NCI-H510A treated with DMSO at 0.1 percent for 48 hours (cell line): ENCODE measurements around the gene NDC1.
"Not testable (repeated sequence)": the region's sequence is repeated elsewhere in the genome, so short reads cannot be mapped to it uniquely, and the experiment has no call there.

Experiments used
- DNase-seq: peaks from one replicate; lab custom pipeline; 2025; lab: John Stamatoyannopoulos, UW

Gene NDC1

DNA sequence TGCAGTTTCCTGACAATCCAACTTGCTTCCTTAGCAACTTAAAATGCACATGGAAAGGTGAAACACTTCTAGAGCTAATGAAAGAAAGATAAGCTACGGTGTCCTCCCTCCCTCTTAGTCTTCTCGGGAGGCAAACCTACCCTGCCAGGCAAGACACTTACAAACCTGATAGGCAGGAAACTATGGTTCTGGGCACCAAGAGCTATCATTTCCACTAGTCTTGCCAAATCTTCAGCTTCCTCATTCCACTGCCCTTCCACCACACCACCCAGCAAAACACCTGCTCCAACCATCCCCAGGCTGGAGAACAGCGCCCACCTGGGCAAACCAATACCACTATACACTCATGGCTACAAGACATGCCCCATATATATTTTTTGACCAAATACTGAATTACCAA is 15.2 kb downstream of the NDC1 start:
- no peak for DNase-seq

DNA sequence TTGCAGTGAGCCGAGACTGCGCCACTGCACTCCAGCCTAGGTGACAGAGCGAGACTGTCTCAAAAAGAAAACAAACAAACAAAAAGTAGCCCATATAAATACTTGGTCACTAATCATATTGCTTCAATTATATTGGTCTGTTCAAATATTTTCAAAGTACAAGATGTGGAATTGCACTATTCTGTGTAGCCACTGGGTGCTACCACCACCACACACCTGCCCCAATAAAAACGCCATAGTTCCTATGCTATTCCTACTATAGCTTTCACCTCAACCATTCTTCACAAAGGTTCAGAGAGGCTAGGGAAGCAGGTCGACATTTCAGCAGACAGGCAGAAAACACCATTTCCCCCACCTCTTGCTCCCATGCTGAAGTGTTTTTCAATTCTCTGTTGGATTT is 16.7 kb downstream of the NDC1 start:
- no peak for DNase-seq

DNA sequence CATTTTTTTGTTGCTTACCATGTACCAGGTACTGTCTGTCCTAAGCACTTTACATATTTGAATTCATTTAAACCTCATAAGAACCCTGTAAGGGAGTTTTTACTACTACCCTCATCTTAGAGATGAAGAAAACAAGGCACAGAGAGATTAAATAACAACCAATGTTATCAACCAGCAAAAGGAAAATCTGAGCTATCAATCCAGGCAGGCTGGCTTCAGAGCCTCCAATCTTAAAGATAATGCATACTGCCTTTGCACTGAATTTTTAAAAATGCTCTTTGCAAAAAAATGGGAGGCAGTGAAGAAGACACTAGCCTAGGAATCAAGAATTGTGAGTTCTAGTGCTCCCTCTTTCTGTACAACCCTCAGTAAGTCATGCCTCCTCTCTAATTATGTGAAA is 18.7 kb downstream of the NDC1 start:
- no peak for DNase-seq

DNA sequence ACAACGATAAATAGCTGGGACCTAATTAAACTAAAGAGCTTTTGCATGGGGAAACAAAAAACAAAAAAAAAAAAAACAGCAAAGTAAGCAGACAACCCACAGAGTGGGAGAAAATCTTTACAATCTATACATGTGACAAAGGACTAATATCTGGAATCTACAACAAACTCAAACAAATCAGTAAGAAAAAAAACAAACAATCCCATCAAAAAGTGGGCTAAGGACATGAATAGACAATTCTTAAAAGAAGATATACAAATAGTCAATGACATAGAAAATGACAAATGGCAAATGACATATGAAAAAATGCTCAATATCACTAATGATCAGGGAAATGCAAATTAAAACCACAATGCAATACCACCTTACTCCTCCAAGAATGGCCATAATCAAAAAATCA is 21.5 kb downstream of the NDC1 start:
- not testable (repeated sequence) for DNase-seq

DNA sequence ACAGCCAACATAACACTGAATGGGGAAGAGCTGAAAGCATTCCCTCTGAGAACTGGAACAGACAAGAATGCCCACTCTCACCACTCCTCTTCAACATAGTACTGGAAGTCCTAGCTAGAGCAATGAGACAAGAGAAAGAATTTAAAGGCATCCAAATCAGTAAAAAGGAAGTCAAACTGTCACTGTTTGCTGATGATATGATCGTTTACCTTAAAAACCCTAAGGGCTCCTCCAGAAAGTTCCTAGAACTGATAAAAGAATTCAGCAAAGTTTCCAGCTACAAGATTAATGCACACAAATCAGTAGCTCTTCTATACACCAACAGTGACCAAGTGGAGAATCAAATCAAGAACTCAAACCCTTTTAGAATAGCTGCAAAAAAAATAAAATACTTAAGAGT is 22.6 kb downstream of the NDC1 start:
- not testable (repeated sequence) for DNase-seq

DNA sequence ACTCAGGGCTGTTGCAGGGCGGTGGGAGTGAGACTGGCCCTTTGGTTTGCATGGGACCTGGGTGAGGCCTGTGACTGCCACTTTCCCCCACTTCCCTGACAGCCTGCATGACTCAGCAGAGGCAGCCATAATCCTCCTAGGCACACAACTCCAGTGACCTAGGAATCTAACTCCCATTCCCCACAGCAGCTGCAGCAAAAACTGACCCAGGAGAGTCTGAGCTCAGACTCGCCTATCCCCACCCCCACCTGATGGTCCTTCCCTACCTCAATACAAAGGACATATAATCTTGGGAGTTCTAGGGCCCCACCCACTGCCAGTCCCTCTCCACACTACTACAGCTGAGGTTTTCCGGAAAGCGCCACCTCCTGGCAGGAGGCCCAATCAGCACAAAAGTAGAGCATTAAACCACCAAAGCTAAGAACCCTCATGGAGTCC is 26.7 kb downstream of the NDC1 start:
- no peak for DNase-seq

DNA sequence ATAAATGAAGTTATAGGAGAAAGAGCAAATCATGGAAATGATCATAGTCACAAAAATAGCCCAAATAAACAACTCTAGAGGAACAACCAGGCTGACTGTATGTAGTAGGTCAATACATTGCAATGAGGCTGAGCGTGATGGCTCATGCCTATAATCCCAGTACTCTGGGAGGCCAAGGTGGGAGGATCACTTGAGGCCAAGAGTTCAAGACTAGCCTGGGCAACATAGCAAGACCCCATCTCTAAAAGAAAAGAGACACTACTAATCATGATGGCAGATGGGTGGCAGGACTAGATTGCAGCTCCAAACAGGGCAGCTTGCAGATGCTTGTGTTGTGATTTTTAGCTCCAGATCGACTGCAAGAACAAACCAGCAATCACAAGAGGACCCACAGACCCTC is 27.6 kb downstream of the NDC1 start:
- DNase-seq, result no peak

DNA sequence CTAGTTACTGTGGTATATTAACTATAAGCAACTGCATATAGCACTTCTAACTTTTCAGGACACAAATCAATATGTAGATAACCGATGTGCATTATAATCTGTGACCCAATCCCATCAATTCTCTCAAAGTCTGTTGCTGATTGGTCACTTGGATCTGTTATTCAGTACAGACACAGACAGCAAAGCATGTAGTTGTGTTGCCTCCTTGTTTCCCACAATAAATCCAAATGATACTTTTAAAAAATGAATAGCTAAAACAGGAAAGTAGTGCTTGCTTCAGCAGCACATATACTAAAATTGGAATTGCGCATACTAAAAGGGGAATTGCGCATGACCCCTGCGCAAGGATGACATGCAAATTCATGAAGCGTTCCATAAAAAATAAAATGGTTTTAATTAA is 28.1 kb downstream of the NDC1 start:
- DNase-seq, result no peak

DNA sequence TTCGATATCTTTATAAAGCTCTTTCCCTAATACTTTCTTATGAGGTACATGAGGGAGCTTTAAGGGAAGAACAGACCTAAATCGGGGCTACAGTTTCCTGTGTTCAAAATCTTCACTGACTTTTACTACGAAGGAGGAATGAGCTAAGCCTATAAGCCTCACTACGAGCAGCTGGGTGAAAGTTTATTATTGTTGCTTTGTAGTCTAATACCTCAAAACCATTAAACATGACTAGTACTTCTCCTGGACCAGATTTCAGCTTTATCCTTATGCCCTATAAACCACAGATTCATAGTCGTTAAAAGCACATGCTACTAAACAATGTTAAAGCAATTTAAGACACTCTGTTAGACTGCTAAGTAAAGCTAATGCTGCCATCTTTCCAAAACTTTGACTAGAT is 30.2 kb downstream of the NDC1 start:
- DNase-seq, result no peak

DNA sequence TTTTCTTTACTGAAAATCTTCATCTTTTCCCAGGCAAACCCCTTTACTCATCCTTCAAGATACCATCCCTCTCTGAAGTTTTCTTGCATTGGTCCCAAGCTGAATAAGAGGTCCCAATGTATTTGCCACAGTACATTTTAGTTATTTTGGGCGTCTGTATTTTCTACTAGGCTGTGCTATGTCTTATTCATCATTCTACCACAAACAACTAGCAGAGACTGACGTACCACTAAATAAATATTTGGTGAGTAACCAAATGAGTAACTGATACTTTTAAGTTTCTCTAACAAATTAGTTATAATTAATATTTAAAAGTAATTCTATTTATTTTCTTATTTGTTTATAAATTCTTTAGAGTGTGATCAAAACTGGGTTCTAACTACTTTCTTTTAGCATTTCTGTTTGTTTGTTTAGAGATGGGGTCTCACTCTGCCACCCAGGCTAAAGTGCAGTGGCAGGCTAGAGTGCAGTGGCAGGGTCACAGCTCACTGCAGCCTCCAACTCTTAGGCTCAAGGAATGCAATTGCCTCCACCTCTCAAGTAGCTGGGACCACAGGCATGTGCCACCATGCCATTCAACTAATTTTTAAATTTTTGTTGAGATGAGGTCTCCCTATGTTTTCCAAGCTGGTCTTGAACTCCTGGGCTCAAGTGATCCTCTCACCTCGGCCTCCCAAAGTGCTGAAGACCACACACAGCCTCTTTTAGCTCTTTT is 33.1 kb downstream of the NDC1 start:
- no peak for DNase-seq

DNA sequence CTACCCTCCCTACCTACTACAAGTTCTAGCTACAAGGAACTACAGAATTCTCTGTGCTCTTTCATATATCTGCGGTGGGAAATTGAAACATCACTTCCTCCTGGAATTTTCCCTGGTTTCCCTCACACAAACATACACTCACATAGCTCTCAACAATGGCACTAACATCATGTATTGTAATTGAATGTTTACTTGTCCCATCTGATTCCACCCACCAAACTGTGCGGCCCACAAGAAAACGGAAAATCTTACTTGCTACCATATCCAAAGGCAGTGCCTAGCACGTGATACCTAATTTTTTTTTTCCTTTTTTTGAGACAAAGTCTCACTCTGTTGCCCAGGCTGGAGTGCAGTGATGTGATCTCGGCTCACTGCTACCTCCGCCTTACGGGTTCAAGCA is 33.9 kb downstream of the NDC1 start:
- no peak for DNase-seq

DNA sequence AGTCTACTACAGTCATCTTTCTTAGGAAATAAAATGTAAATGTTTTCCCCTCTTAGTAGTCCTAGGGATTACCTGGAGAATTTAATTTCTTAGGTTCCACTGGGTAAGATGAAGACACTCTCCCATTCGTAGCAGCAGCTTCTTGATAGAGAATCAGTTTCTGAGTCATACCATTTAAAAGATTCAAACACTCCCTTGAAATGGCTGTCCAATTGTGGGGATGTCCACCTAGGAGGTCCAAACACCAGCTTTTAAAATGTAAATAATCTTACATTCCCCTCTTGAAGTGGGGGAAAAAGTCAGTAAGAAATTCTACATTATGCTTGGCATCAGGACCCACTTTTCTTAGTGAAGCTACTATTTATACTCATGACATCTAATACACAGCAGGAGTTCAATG is 37.5 kb downstream of the NDC1 start:
- no peak for DNase-seq

DNA sequence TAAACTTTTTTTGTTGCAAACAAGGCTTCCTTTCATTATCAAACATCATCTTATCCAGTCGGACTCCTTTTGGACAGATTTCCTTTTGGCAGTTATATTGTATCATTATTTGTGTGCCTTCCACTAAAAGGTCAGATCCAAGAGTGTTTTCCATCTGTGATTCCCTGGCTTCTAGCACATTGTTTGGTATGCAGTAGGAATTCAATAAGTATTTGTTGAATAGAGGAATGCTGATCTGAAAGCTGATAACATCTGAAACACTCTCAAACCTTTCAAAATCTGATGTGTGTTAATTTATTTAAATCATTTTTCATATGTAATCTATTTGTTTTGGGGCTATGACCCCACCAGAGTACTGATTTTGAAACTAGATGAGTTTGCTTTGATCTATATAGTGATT is 39.0 kb downstream of the NDC1 start:
- DNase-seq, result no peak

DNA sequence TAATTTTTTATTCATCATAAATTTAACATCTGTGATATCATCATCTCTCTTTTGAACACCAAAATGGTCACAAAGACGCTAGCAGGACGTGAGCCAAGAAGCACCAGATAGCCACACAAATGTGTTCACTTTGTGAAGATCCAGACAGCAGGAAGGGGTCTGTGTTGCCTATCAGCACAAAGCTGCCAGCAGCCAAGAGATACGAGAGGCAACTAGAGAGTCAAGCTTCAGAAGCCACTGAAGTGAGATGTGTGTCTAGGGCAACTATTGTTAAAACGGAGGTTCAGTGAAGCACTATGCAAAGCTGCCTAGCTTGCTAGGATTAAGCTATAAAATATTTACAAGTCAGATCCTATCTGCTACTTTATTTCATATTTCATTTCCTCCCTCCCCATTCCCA is 45.3 kb downstream of the NDC1 start:
- no peak for DNase-seq

DNA sequence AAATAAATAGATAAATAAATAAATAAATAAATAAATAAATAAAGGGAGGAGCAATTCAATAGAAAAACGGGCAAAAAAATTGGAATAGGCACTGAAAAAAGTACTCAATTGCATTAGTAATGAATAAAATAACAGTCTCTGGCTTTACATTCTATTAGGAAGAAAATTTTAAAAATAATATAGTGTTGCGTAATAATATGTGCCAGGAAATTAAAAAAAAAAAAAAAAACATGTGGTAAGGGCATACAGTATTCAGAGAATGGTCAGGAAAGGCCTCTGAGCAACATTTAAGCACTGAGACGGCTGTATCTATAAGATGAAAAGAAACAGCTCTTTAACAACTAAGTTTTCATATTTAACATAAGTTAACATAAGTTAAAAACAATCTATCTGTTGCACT is 50.4 kb downstream of the NDC1 start:
- DNase-seq, result no peak

DNA sequence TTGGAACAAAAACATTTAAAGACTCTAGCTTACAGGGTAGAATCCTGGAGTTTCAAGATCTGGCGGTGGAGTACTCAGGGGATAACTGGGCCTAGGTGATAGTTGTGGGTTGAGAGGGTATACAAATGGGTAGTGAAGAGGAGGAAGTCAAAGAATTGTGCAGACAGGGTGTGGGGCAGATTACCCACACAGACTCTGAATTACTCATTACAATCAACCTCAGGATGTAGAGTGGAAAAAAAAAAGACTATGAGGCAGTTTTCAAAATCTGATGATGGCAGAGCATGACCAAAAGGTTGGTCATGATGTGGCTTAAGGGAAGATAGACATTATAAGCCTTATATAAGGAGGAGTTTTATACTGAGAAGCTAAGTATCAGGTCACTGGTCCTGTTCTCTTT is 55.0 kb downstream of the NDC1 start:
- DNase-seq, result no peak

DNA sequence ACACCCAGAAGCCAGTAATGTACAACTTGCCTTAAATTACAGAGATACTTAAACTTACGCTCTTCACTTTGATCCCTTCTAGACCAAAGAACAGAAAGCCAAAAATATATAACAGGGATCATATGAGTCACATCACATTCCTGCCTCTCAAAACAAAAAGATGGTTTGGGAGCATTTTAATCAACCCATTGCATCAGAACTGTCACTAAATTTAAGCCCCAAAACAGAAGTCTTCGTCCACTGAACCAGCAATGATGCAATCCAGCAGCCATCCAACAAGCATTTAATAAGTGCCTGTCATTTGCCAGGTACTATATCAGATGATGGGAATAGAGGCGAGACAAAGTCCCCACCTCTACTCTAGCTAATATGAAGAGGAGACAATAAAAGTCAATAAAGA is 56.4 kb downstream of the NDC1 start:
- no peak for DNase-seq

DNA sequence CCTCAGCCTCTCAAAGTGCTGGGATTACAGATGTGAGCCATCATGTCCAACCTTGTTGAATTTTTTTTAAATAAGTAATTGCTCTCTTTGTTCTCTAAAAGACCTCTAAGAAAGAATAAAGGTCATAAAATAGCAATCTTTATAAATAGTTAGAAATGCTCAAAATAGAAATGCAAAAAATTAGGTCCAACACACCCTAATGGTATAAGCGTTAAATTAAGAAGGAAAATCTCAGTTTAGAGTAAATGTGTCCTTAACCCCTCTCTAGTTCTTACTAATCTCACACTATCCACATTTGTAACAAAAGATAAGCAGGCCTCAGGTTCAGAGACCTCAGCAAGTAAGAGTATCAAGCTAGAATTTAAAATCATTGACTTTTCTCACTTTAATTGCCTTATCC is 60.8 kb downstream of the NDC1 start:
- no peak for DNase-seq

DNA sequence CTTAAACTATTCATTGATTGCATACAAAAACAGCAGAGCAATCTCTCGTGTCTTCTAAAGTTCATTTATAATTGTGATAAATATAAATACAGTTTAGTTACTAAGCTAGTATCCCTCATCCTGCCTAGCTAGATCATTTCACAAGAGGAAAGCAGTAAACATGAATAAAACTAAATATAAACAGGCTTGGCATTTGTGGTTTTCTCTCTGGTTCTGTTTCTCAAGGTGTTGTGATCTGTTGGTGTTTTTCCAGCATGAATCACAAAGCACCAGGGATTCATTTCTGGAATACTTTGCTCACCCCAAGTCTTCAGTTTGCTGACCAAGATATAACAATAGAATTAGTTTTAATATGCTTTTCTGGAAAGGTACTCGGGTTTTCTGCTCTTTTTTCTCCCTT is 66.4 kb downstream of the NDC1 start:
- DNase-seq, result no peak

DNA sequence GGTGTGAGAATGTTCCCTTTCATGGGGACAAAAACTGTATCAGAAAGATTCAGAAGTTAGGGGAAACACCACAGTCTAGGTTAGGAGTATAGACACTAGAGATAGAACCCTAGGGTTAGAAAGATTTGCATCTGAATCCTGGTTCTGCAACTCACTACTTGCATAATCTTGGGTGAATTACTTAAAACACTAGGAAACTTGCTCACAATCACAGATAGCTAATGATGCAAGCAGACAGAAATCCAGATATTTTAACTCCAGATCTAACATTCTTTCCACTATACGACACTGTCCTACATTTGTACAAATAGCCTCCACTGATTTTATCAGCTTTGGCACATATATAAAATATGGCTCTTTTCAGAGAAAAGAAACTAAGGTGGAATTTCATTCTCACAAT is 68.3 kb downstream of the NDC1 start:
- no peak for DNase-seq

DNA sequence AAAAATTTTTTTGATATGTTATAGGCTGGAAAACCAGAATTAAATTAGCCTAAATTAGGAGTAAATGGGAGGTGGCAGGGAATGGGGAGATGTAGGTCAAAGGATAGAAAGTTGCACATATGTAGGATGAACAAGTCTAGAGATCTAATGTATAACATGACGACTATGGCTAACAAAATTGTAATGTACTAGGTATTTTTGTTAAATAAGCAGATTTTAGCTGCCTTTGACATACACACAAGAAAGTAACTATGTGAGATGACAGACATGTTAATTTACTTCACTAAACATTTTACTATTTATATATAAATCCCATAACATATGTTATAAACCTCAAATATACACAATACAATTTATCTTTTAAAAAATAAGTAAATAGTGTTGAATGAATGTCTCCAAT is 68.9 kb downstream of the NDC1 start:
- no peak for DNase-seq

DNA sequence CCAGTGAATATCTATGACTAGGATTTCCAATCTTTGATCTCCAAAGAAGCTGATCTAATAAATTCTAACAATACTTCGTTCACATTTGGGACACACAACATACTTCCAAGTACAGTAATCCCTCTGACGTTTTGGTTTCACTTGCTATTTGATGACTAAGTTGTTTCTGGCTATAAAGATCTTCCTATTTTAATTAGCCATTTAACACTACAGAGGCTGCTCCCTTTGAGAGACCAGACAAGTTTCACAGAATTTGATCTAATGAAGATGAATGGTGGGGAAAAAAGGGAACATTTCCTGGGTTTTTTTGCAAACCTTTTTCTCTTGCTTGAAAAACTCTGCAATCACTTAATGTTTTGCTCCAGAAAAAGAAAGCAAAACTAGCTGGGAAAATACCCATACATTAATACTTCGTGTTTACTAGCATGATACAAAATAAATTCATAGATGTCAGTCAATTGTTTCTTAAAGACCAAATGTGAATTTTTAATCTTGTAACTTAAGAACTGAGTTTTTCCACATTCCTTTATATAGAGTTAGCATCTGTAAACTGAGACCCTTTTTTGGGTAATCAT is 71.2 kb downstream of the NDC1 start:
- DNase-seq, result no peak

DNA sequence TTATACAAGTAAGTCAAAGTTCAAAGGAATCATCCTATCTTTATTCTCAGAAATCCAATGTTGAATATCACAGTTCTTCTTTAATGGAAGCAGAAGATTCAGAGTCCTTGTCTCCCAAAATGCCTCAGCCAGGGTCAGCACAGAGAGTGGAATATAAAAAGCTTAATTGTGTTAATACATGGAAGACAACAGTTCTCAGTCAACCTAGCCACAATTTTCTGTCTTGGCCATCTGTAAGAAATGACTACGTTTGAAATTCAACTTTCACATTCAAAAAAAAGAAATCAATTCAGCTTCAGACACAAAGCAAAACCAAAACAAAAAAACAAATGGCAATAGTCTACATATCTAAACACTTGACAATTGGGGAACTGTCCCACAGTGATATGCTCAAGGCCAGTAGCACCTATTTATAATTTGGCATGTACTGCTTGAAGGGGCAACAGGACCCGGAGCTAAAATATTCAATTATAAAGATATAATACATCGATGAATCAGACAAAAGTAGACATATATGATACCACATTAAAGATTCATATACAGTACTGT is 71.8 kb downstream of the NDC1 start:
- DNase-seq, result no peak

DNA sequence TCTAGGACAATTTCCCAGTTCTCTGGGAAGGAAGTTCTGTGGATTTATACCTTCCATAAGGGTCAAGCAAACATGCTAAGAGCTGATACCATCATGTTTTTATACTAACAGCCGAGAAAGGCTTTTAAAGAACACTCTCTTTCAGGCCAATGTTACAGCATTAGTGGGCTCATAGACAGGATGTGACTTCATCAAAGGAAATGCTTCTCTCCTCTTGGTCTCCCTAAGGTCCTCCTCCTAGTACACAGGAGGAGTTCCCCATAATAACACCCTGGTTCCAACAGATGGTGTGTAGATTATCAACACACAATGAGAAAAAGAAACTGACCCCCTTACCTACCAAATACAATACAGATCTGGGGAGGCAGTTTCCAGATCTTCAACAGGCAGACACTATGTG is 72.4 kb downstream of the NDC1 start:
- DNase-seq, result no peak
